Transverse colon (tissue), 4 donors: ENCODE data around the gene CACNA1E.

ENCODE experiments used
- EP300 ChIP-seq: sonication (generic); formaldehyde crosslinking; IDR thresholded peaks from one replicate; pipeline ENCODE4 v1.6.1; 2017; ENCODE audit warnings: antibody characterized with exemption, low read depth
- POLR2A ChIP-seq: fragments of 450-650 bp; IDR thresholded peaks from one replicate; pipeline ENCODE4 v1.6.1; 2016; ENCODE audit warnings: antibody characterized with exemption, mild to moderate bottlenecking, moderate library complexity
- POLR2AphosphoS5 ChIP-seq, 3 donors: sonication (generic); formaldehyde crosslinking; IDR thresholded peaks; one replicate each; pipeline ENCODE4 v1.6.1; 2016; ENCODE audit warnings: antibody characterized with exemption in 3 of 3
- TF ChIP-seq, protein P1 (sequence below), 5 experiments: fragments of 200-600 bp in 3 of 5; fragments of 450-650 bp in 2 of 5; sonication (generic) in 3 of 5; IDR thresholded peaks; 1 replicate in 2 of 5; 2 replicates in 3 of 5; pipeline ENCODE4 v1.5.1; 2016 to 2017; ENCODE audit warnings: antibody characterized with exemption in 5 of 5, inconsistent platforms in 3 of 5, mild to moderate bottlenecking in 2 of 5, moderate library complexity in 1 of 5

DNA sequence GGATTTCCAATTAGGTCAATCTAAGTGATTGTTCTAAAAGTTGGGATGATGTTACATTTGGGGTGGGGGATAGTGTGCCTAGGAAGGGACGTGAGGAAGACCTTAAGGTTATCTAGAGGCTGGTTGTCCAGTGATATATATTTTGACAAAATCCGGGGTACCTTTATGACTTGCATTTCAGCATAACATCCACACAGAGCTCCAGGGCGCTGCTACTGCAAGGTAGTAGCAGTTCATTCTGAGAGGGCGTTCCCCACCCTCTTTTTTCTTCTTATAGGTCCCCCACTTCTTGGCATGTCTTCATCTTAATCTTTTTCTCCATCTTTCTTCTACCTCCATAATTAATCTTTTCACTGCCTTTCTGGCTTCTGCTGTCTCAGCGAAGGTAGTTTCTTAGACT lies 161.9 kb downstream of the CACNA1E start:
- TF ChIP-seq POLR2AphosphoS5 (IDR thresholded peaks at IDR 0.05) = no peak
- TF ChIP-seq POLR2A = no peak
- TF ChIP-seq, protein P1, sequence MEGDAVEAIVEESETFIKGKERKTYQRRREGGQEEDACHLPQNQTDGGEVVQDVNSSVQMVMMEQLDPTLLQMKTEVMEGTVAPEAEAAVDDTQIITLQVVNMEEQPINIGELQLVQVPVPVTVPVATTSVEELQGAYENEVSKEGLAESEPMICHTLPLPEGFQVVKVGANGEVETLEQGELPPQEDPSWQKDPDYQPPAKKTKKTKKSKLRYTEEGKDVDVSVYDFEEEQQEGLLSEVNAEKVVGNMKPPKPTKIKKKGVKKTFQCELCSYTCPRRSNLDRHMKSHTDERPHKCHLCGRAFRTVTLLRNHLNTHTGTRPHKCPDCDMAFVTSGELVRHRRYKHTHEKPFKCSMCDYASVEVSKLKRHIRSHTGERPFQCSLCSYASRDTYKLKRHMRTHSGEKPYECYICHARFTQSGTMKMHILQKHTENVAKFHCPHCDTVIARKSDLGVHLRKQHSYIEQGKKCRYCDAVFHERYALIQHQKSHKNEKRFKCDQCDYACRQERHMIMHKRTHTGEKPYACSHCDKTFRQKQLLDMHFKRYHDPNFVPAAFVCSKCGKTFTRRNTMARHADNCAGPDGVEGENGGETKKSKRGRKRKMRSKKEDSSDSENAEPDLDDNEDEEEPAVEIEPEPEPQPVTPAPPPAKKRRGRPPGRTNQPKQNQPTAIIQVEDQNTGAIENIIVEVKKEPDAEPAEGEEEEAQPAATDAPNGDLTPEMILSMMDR (IDR thresholded peaks at IDR 0.05) = no peak
- no peak for TF ChIP-seq EP300
